ENCODE measurements around the gene RBFOX2.
"Not testable (repeated sequence)": the region's sequence is repeated elsewhere in the genome, so short reads cannot be mapped to it uniquely, and the experiment has no call there.

RBFOX2 gene, protein sequence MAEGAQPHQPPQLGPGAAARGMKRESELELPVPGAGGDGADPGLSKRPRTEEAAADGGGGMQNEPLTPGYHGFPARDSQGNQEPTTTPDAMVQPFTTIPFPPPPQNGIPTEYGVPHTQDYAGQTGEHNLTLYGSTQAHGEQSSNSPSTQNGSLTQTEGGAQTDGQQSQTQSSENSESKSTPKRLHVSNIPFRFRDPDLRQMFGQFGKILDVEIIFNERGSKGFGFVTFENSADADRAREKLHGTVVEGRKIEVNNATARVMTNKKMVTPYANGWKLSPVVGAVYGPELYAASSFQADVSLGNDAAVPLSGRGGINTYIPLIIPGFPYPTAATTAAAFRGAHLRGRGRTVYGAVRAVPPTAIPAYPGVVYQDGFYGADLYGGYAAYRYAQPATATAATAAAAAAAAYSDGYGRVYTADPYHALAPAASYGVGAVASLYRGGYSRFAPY

DNA sequence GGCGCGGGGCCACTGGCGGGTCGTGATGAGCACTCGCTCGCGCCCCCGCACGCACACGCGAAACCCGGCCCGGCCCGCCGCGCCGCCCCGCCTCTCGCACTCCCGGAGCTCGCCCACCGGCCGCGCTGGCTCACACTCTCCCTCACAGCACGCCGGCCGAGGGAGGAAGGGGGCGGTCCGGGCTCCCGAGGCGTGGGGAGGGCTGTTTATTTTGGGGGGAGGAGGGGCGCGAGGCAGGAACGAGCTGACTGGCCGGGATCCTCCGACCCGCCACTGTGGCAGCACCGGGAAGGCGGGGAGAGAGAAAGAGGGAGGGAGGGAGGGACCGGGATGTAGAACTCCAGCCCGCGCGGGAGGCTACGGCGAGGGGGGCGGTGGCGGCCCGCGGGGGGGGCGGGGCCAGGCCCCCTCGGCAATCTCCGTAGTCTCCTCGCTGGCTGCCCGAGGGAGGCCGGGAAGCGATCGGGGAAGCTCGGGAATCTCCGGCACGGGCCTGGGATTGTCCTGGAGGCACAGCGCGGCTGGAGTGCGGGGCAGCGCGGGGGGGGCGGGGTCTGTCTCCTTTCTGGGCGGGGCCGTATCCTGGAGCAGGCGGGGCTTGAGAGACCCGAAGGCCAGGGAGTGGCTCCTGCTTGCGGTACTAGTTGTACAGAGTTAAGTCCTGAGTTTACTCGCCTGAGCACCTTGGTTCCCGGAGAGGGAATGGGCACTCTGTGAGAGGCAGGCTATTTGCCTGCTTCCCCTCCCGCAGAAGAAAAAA lies at the start of gene RBFOX2:
Gene RBFOX2 (minus strand): TSS at position 179 of the 760 bp plus-strand sequence. CDS start 399 bp downstream, outside the sequence.
- peak; percentile 88 for DNase-seq (ENCODE audit: low read depth)
- TF ChIP-seq, protein P1, sequence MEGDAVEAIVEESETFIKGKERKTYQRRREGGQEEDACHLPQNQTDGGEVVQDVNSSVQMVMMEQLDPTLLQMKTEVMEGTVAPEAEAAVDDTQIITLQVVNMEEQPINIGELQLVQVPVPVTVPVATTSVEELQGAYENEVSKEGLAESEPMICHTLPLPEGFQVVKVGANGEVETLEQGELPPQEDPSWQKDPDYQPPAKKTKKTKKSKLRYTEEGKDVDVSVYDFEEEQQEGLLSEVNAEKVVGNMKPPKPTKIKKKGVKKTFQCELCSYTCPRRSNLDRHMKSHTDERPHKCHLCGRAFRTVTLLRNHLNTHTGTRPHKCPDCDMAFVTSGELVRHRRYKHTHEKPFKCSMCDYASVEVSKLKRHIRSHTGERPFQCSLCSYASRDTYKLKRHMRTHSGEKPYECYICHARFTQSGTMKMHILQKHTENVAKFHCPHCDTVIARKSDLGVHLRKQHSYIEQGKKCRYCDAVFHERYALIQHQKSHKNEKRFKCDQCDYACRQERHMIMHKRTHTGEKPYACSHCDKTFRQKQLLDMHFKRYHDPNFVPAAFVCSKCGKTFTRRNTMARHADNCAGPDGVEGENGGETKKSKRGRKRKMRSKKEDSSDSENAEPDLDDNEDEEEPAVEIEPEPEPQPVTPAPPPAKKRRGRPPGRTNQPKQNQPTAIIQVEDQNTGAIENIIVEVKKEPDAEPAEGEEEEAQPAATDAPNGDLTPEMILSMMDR (IDR thresholded peaks at IDR 0.05; ENCODE audit: insufficient read depth, low read depth, low read length, missing control alignments) = no peak
- peak within 1 kb of the TSS; percentile 89 for H3K4me3 ChIP-seq (ENCODE audit: low read depth, low read length)

DNA sequence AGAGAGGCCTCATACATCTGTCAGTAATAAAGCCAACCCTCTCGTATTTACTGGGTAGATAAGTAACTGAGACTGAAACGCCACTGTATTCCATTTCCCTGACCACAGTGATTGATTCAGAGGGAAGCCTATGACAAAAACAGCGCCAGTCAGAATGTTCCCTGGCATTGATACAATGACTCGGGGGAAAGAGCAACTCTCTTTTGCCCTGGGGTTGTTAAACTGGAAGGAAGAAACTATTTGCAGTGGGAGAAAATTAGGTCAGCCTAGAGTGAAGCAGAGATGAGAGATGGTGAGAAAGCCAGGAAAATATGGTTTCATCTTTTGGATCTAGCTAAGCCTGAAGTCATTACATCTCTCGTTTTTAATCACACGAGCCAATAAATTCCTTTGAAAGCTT lies 48.6 kb upstream of the RBFOX2 start:
- no peak for DNase-seq (ENCODE audit: low read depth)

DNA sequence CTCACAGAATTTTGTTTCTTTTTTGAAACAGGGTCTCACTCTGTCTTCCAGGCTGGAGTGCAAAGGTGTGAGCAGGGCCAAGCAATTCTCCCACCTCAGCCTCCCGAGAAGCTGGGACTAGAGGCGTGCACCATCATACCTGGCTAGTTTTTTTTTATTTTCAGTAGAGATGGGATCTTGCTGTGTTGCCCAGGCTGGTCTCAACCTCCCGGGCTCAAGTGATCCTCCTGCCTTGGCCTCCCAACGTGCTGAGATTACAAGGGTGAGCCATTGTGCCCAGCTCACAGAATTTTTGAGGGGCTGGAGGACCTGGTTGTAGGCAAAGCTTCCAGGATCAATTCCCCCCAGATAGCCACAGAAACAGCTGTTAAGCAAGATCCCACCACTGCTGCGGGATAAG lies 47.1 kb upstream of the RBFOX2 start:
- no peak overlapping the region for H3K4me3 ChIP-seq (ENCODE audit: low read depth, low read length)
- TF ChIP-seq, protein P1 (IDR thresholded peaks at IDR 0.05; ENCODE audit: insufficient read depth, low read depth, low read length, missing control alignments) = no peak
- no peak for DNase-seq (ENCODE audit: low read depth)

More for the DNA sequence above, 48.6 kb upstream of the RBFOX2 start:
- H3K4me3 ChIP-seq (ENCODE audit: low read depth, low read length) = no peak overlapping the region
- TF ChIP-seq, protein P1 (IDR thresholded peaks at IDR 0.05; ENCODE audit: insufficient read depth, low read depth, low read length, missing control alignments) = no peak

DNA sequence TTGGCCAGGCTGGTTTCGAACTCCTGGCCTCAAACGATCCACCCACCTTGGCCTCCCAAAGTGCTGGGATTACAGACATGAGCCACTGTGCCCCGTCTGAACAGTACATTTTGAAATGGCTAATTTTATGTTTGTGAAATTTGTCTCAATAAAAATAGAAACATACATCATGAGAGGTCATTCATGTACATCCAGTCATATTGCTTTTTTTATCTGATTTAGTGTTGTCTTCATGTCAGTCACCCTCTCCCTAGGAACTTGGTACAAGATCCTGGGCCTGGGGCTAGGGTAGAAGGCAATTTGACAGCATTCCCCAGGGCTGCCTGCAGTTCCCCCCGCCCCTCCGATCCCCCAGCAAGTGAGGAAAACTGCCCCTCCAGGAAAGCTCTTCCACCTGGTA lies 46.6 kb upstream of the RBFOX2 start:
- TF ChIP-seq, protein P1 (IDR thresholded peaks at IDR 0.05; ENCODE audit: insufficient read depth, low read depth, low read length, missing control alignments) = no peak
- DNase-seq (ENCODE audit: low read depth) = no peak
- H3K4me3 ChIP-seq (ENCODE audit: low read depth, low read length) = no peak overlapping the region

DNA sequence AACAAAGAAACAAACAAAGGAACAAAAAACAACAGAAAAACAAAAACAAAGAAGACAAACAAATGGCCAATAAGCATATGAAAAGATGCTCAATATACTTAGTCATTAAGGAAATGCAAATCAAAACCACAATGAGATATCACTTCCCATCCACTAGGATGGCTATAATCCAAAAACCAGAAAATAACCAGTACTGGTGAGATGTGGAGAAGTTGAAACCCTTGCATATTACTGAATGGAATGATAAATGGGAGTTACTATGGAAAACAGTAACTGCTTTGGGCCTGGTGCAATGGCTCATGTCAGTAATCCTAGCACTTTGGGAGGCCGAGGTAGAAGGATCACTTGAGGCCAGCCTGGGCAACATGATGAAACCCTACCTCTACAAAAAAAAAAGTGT lies 44.9 kb upstream of the RBFOX2 start:
- no peak for DNase-seq (ENCODE audit: low read depth)
- TF ChIP-seq, protein P1 (IDR thresholded peaks at IDR 0.05; ENCODE audit: insufficient read depth, low read depth, low read length, missing control alignments) = no peak
- H3K4me3 ChIP-seq (ENCODE audit: low read depth, low read length) = no peak overlapping the region

DNA sequence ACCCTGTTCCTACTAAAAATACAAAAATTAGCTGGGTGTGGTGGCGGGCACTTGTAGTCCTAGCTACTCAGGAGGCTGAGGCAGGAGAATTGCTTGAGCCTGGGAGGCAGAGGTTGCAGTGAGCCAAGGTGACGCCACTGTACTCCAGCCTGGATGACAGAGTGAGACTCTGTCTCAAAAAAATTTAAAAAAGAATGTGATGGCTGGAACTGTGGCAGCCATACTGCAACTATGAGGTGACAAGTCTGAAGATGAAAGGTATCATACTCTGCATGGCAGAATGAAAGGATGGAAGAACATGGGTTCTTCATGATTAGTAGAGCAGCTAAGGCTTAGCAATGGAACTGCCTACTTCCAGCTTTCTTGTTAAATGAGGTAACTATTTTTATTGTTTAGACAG lies 42.0 kb upstream of the RBFOX2 start:
- not testable (repeated sequence) for DNase-seq (ENCODE audit: low read depth); H3K4me3 ChIP-seq (ENCODE audit: low read depth, low read length)

DNA sequence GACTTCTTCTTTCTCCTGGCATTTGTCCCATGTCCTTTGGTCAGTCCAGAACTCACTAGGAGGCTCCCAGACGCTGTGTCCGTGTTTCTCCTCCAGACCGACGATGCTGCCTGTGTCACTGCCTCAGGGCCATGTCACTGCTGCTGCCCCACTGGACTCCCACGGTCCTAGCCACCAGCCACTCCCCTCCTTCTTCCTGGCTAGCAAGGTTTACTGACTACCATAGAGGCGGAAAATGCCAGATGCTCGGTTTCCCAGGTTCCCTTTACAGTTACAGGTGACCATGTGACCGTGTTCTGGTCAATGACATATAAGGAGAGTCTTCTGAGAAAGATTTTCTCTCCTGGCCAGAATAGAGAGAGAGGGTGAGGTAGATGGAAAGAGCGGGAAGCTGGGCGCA lies 40.7 kb upstream of the RBFOX2 start:
- TF ChIP-seq, protein P1 (IDR thresholded peaks at IDR 0.05; ENCODE audit: insufficient read depth, low read depth, low read length, missing control alignments) = no peak
- DNase-seq (ENCODE audit: low read depth) = no peak
- no peak overlapping the region for H3K4me3 ChIP-seq (ENCODE audit: low read depth, low read length)
